Ishikawa (cell line): Measurements from ENCODE around the gene HERC2.

Source experiments
- CEBPB ChIP-seq: IDR thresholded peaks from 2 replicates; pipeline ENCODE4 v1.6.1; 2012
- CREB1 ChIP-seq: IDR thresholded peaks from 2 replicates; pipeline ENCODE4 v1.6.1; 2012; ENCODE audit warnings: low read depth
- EGR1 ChIP-seq: IDR thresholded peaks from 2 replicates; pipeline ENCODE4 v1.6.1; 2012
- EP300 ChIP-seq: IDR thresholded peaks from 2 replicates; pipeline ENCODE4 v1.6.1; 2012; ENCODE audit warnings: borderline replicate concordance
- FOXM1 ChIP-seq: IDR thresholded peaks from 2 replicates; pipeline ENCODE4 v1.6.1; 2012; ENCODE audit warnings: low read depth, borderline replicate concordance
- NFIC ChIP-seq: IDR thresholded peaks from 2 replicates; pipeline ENCODE4 v1.6.1; 2012
- RAD21 ChIP-seq: IDR thresholded peaks from 2 replicates; pipeline ENCODE4 v1.6.1; 2012; ENCODE audit warnings: low read depth
- TAF1 ChIP-seq: IDR thresholded peaks from 2 replicates; pipeline ENCODE4 v1.6.1; 2012; ENCODE audit warnings: low read depth, mild to moderate bottlenecking
- TCF12 ChIP-seq: IDR thresholded peaks from 2 replicates; pipeline ENCODE4 v1.6.1; 2012; ENCODE audit warnings: low read depth
- TEAD4 ChIP-seq: IDR thresholded peaks from 2 replicates; pipeline ENCODE4 v1.6.1; 2012
- YY1 ChIP-seq: IDR thresholded peaks from 2 replicates; pipeline ENCODE4 v1.6.1; 2012; ENCODE audit warnings: low read depth
- ZBTB7A ChIP-seq: IDR thresholded peaks from 2 replicates; pipeline ENCODE4 v1.6.1; 2012; ENCODE audit warnings: low read depth
- TF ChIP-seq, protein P1 (sequence below): IDR thresholded peaks from 2 replicates; pipeline ENCODE4 v1.6.1; 2012; ENCODE audit warnings: low read depth, mild to moderate bottlenecking
- TF ChIP-seq, protein P2 (sequence below): IDR thresholded peaks from 2 replicates; pipeline ENCODE4 v1.6.1; 2012
- TF ChIP-seq, protein P3 (sequence below): IDR thresholded peaks from 2 replicates; pipeline ENCODE4 v1.6.1; 2012

Gene HERC2

DNA sequence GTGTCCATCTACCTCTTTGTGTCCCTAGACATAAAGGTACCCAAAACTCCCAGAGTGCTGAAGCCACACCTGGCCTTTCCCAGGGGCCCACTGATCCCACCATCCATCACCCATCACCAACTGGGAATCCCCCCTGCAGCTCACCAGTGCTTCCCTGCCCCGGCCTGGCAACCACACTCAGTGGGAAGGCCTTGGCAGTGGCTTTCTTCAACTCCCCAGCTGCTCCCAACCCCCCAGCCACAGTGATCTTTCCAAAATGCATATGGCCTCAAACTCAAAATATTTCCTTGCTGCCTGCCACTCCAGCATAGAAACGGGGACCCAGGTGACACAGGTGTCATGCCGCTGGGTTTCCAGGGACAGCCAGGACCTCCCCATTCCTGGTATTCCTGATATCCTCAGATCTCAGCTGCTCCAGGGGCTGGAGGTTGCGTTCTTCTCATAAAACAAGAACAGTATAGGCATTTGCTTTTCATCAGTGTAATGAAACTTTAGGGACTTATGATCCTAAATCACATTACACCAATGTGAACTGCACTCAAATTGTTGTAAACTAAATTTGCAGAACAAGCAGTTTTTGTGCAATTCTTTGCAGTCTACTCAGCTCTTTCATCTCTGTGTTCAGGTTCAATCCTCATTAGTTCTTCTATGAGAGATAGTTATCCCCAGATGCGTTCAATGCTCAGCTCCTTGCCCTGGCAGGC is 224.2 kb downstream of the HERC2 start:
- TF ChIP-seq TAF1 (no peak), RAD21 (no peak), CEBPB (no peak), TCF12 (no peak), NFIC (no peak), EP300 (no peak), ZBTB7A (no peak), YY1 (no peak), FOXM1 (no peak), CREB1 (no peak), EGR1 (no peak), TEAD4 (no peak)
- TF ChIP-seq, protein P1, sequence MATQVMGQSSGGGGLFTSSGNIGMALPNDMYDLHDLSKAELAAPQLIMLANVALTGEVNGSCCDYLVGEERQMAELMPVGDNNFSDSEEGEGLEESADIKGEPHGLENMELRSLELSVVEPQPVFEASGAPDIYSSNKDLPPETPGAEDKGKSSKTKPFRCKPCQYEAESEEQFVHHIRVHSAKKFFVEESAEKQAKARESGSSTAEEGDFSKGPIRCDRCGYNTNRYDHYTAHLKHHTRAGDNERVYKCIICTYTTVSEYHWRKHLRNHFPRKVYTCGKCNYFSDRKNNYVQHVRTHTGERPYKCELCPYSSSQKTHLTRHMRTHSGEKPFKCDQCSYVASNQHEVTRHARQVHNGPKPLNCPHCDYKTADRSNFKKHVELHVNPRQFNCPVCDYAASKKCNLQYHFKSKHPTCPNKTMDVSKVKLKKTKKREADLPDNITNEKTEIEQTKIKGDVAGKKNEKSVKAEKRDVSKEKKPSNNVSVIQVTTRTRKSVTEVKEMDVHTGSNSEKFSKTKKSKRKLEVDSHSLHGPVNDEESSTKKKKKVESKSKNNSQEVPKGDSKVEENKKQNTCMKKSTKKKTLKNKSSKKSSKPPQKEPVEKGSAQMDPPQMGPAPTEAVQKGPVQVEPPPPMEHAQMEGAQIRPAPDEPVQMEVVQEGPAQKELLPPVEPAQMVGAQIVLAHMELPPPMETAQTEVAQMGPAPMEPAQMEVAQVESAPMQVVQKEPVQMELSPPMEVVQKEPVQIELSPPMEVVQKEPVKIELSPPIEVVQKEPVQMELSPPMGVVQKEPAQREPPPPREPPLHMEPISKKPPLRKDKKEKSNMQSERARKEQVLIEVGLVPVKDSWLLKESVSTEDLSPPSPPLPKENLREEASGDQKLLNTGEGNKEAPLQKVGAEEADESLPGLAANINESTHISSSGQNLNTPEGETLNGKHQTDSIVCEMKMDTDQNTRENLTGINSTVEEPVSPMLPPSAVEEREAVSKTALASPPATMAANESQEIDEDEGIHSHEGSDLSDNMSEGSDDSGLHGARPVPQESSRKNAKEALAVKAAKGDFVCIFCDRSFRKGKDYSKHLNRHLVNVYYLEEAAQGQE: no peak
- TF ChIP-seq, protein P2, sequence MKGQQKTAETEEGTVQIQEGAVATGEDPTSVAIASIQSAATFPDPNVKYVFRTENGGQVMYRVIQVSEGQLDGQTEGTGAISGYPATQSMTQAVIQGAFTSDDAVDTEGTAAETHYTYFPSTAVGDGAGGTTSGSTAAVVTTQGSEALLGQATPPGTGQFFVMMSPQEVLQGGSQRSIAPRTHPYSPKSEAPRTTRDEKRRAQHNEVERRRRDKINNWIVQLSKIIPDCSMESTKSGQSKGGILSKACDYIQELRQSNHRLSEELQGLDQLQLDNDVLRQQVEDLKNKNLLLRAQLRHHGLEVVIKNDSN: no peak
- TF ChIP-seq, protein P3, sequence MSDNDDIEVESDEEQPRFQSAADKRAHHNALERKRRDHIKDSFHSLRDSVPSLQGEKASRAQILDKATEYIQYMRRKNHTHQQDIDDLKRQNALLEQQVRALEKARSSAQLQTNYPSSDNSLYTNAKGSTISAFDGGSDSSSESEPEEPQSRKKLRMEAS: no peak

DNA sequence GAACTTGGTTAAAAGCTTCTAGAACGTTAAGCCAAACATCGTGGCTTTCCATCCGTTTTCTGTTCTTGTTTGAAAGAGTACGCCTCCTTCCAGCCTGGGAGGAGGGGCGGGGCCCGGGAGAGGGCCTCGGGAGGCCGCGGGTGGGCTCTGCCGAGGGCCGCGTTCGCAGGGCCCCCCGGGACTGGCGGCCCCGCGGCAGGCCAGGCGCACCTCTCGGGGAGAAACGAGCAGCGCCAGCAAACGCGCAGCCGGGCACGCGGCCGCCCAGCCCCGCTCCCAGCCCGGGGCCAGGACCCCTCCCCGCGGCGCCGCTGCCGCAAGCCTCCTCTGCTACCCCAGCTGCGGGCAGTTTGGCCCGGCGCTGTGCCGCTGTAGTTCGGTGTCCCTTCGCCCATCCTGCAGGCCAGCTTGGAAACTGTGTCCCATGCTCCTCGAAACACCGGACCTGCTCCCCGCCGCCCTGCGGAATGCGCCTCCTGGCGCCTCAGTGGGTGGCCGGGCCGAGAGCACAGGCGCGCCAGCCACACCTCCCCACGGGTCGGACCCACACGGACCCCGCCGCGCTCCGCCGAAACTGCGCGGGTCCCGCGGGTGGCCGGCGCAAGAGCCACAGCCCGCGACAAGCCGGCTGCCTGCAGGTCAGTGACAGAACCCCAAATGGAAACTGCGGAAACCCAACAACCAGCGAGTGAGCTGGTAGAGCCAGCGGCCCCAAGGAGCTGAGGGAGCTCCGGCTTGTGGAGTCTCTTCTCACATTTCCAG is 225.1 kb downstream of the HERC2 start:
- TF ChIP-seq FOXM1: no peak
- no peak for TF ChIP-seq NFIC
- no peak for TF ChIP-seq CREB1
- no peak for TF ChIP-seq RAD21

DNA sequence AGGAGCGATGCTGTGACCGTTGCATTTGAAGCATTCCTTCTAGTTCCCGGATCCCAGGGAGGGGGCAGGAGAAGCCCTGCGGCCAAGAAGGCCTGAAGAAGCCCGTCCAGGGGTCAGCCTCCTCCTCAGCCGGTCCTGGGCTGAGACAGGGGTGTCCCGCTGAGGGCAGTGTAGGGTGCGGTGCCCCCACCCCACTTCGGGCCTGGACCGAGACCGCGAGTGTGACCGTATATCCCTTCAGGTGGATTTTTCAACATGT is 225.6 kb downstream of the HERC2 start:
- TF ChIP-seq TAF1 (no peak), EGR1 (no peak), EP300 (no peak), CEBPB (no peak), TCF12 (no peak), ZBTB7A (no peak; the same call in 1 of the 2 replicates)
- TF ChIP-seq, protein P2: no peak
- TF ChIP-seq, protein P3: no peak
- TF ChIP-seq, protein P1: no peak

DNA sequence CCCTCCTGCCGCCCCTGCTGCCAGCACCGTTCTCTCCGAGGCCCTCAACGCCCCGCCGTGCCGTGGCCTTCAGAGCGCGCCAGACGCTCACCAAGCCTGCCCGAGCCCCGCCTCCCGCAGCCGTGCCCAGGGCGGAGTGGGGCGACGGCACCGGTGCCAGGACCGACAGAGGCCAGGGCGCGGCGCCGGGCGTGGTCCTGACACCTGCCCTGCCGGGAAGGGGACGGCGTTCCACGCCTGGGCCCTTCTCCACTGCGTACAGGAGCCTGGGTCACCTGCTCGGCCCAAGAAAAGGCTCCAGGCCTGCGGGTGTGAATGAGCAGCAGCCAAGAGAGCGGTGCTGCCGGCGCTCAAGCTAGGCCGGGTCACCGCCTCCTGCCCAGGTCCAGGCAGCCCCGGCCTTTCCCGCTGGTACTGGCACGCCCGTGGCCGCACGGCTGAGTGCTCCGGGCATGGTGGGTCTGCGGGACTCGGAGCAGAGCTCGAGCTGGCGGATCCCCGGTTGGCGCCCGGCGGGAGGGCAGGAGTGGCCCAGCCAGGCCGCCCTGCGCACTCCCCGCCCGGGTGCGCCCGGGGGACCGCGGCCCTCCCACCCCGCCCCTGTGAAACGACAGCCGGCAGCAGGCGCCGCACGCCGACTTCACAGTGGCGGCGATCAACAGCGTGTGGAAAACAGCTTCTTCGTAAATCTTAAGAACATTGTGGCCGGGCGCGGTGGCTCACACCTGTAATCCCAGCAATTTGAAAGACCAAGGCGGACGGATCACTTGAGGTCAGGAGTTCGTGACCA is 227.1 kb downstream of the HERC2 start:
- TF ChIP-seq, protein P3: peak; percentile 41
- TF ChIP-seq FOXM1 (no peak), EGR1 (no peak), RAD21 (no peak), NFIC (0 out of 2 replicates have a peak, but pooled peaks have one; percentile 4)

DNA sequence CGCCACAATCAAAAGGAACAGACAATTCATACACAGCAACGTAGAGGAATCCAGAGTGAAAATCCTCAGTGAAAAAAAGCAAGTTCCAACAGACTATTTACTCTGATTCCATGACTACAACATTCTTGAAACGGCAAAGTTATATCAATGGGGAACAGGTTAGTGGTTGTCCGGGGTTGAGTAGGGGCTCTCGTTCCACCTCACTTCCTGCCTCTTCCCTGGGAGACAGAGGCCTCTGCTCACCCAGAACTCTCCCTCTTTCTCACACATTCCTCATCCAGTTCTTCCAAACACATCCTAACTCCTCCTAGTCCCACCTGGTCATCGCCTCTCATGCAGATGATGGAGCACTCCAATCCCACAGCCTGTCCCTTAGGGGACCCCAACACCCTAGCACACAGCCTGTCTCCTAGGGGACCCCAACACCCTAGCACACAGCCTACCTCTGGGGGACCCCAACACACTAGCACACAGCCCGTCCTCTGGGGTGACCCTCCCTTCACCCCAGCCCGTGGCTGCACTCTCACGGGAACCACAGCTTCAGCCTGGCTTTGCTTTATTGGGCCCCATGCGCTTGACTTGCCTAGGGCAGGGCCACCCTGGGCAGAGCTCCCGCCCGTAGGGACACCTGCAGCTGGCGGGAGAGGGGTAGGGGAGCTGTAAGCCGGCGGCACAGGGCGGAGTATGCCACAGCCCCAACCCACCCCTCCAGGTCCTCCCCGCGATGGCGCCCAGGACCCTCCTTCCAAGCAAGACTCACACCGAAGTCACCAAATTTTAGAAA is 228.0 kb downstream of the HERC2 start:
- TF ChIP-seq, protein P2: no peak
- TF ChIP-seq EGR1: no peak
- no peak for TF ChIP-seq TEAD4
- no peak for TF ChIP-seq FOXM1
- no peak for TF ChIP-seq CREB1
- no peak for TF ChIP-seq EP300
- no peak for TF ChIP-seq CEBPB
- no peak for TF ChIP-seq TAF1
- TF ChIP-seq, protein P3: no peak
- TF ChIP-seq ZBTB7A: no peak
- TF ChIP-seq, protein P1: no peak
- no peak for TF ChIP-seq NFIC
- no peak for TF ChIP-seq RAD21
- no peak for TF ChIP-seq TCF12
- TF ChIP-seq YY1: no peak
